GM11168 (cell line): ENCODE results near the gene AZGP1.
"Not testable (repeated sequence)": the region's sequence is repeated elsewhere in the genome, so short reads cannot be mapped to it uniquely, and the experiment has no call there.

Source experiments
- in situ Hi-C: fragments of 300-500 bp; cut with MboI; formaldehyde crosslinking; loops from one replicate; pipeline ENCODE4 v1.12.0; 2022; ENCODE audit warnings: low sequenced_read_pairs; ENCODE audit not compliant: unreplicated experiment

The AZGP1 gene

GRCh38 chr7:99955247-99955646 is 20.6 kb downstream of the AZGP1 start:
- in situ Hi-C loops, result no loop called here

DNA sequence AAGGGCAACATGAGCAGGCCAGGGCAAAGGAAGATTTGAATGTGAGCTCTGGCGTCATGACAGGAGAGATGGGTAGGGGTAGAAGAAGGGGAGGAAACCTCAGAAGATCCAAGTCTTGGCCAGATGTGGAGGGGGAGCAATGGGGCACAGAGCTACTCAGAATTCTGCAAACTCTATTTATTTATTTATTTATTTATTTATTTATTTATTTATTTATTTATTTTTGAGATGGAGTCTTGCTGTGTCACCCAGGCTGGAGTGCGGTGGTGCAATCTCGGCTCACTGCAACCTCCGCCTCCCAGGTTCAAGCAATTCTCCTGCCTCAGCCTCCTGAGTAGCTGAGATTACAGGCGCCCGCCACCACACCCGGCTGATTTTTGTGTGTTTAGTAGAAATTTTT is 21.2 kb downstream of the AZGP1 start:
- in situ Hi-C loops, result not testable (repeated sequence)

DNA sequence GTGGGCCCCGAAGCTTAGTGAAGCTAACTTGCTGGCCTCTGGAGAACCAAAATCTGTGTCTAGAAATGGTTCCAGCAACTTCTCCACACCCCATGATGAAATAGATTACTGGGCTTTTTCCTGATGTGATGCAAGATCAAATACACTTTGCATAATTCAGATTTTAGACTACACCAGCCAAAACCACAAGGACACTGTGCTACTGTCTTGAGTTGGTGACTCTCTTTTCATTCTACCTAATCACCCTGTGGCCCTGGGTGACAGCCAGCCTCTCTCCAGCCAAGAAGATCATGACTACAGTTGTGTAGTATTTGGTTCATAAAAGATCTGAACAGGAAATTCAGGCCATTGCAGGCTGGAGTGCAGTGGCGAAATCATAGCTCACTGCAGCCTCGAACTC is 22.2 kb downstream of the AZGP1 start:
- in situ Hi-C loops, result no loop called here

- in situ Hi-C loops, result not testable (repeated sequence)
Measured at GRCh38 chr7:99952649-99953048, 23.2 kb downstream of the AZGP1 start.

DNA sequence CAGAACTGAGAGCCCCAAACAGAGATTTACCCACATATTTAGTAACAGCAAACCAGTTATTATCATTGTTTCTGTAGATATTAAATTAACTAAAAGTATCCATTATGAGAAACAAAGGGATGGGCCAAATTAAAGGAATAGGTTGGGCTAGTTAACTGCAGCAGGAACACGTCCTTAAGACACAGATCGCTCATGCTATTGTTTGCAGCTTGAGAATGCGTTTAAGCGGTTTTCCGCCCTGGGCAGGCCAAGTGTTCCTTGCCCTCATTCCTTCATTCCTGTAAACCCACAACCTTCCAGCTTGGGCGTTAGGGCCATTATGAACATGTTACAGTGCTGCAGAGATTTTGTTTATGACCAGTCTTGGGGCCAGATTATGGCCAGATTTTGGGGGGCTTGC is 25.0 kb downstream of the AZGP1 start:
- in situ Hi-C loops, result not testable (repeated sequence)

DNA sequence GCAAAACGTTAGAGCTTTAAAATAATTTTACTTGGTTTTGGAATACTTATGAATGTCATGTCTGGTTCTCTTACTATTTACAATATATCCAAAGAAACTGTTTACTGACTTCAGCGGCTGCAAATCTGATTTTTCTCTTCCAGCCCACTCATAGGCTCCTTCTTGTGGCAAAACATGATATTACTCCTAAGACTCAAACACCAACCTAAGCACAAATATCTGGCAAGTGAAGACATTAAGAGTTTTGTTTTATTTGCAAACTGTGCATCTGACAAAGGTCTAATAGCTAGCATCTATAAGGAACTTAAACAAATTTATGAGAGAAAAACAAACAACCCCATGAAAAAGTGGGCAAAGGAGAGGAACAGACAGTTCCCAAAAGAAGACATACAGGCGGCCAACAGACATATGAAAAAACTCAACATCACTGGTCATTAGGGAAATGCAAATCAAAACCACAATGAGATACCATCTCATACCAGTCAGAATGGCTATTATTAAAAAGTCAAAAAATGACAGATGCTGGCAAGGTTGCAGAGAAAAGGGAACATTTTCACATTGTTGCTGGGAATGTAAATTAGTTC is 26.1 kb downstream of the AZGP1 start:
- in situ Hi-C loops, result no loop called here

DNA sequence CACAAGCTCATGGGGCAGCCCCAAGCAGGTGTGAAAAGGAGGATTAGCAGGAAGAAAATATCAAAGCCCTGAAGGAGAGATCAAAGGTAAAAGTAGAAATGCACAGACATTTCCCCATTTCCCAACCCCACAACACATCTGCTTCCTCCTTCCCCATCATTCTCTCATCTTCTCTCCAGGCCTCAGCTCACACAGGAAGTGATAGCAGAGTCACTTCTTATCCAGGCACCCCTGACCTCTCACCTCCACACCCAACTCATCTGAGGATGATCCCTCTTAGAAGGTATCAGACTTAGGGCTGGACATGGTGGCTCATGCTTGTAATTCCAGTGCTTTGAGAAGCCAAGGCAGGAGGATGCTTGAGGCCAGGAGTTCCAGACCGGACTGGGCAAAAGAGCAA is 28.2 kb downstream of the AZGP1 start:
- in situ Hi-C loops, result no loop called here

- in situ Hi-C loops, result no loop called here
Measured at GRCh38 chr7:99944497-99945070, 31.2 kb downstream of the AZGP1 start.

GRCh38 chr7:99943641-99944496 is 32.0 kb downstream of the AZGP1 start:
- in situ Hi-C loops, result no loop called here

- in situ Hi-C loops, result no loop called here
Measured at GRCh38 chr7:99938296-99938695, 37.5 kb downstream of the AZGP1 start.

- in situ Hi-C loops, result not testable (repeated sequence)
Measured at GRCh38 chr7:99935009-99935408, 40.8 kb downstream of the AZGP1 start.

GRCh38 chr7:99930376-99930775 is 45.5 kb downstream of the AZGP1 start:
- in situ Hi-C loops, result no loop called here

- in situ Hi-C loops, result no loop called here
Measured at GRCh38 chr7:99929730-99930053, 46.1 kb downstream of the AZGP1 start.

DNA sequence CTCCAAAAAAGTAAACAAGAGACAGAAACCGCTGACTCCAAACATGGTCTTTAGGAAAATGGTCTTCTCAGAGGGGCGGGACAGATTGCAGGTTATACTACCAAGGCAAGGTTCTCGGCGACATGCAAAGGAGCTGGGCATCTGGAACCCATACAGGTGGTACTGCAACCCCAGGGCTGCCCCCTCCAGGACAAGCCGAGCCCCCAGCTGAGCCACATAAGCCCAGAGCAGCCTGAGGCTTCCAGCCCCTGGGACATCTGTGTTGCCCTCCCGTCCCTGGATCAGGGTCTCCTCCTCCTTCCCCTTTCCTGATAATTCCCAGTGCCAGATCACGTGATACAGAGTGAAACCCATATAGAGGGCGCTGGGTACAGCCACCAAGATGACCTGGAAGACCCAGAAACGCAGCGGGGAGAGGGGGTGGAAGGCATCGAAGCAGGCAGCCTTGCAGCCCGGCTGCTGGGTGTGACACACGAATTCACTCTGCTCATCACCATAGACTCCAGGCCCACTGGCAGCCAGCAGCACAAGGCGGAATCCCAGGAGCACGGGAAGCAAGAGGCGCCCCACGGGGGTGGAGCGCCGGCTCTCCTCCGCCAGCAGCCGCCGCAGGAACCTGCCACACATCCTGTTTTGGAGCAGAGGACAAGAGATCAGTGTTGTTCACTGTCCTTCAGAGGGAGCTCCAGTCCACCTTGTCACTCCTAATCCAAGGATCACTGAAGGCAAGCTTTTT is 46.7 kb downstream of the AZGP1 start, which contains the start of gene GJC3:
Gene GJC3 (minus strand): TSS at position 627 of the 736 bp plus-strand sequence. CDS start 0 bp downstream, at position 627.
- in situ Hi-C loops, result no loop called here

DNA sequence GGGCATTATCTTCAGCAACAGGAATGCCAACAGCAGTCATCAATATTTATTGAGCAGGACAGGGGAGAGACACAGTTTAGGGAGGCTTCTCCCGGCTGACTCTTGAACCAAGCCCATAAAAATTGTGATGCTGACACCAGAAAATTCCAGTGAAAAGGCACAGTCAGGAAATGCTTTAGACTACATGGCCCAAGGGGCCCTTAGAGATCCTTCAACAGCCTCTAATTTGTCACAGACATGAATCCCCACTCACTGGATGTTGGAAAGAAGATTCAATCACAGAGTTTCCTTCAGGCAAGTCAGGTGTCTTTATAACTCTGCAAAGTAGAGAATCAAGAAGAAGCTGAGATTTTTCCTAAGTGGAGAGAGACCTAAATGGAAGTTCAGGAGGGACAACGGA is 47.6 kb downstream of the AZGP1 start:
- in situ Hi-C loops, result no loop called here

DNA sequence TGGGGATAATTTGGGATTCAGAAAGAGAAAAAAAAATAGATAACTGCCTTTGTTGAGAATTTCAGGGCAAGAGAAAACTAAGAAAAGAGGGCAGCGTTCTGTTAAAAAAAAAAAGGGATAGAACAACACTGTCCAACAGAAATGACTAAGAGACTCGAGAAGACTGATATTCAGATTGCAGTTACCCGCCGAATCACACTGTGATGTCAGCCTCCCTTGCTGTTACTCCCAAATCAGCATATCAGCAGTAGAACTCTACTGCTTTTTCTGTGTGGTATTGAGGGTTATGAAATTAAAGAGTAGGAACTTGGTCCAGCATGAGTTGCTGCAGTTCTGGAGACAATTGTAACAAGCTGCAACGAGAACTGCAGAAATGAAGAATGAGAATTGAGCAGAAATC is 48.3 kb downstream of the AZGP1 start:
- in situ Hi-C loops, result no loop called here

GRCh38 chr7:99926321-99926720 is 49.5 kb downstream of the AZGP1 start:
- in situ Hi-C loops, result no loop called here

DNA sequence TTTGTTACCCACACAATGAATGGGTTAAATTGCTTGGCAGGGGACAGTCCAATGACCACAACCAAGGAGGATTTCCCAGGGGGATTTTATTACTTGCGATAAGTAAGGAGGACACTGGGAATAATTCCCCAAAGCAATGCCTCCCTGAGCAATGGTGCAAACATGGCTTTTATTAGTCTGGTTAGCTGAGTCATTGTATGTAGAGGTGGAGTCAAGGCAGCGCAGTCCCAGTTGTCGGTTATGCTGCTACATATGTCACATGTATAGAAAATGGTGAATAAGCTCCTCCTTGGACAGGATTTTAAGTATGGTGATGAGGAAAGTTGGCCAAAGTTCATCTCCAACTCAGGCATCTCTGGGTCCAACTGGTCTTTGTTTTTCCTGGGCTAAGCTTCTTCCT is 52.6 kb downstream of the AZGP1 start:
- in situ Hi-C loops, result no loop called here

DNA sequence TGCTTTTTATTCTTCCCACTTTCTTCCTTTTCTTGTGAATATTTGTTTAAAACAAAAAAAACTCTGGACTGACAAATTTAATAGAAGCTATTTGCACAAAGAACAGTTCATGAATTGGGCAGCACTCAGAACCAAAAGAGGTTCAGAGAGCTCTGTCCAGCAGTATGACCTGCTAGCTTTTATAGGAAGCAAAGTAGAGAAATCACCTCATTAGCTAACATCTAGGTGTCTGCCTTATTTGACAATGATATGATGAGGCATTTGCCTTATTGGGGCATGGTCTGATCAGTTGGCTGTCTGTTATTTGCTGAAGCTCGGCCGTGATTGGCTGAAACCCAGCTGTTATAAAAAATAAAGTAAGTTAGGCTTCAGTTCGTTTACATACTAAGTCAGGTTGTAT is 55.7 kb downstream of the AZGP1 start:
- in situ Hi-C loops, result no loop called here

- in situ Hi-C loops, result no loop called here
Measured at GRCh38 chr7:99919814-99920112, 56.1 kb downstream of the AZGP1 start.
